B cell (primary cell): Measurements from ENCODE around the gene FXYD3.

Source experiments
- CTCF ChIP-seq: fragments of 200-600 bp; IDR thresholded peaks from one replicate; pipeline ENCODE4 v1.8.0; 2022; ENCODE audit warnings: antibody characterized with exemption, mild to moderate bottlenecking
- EZH2 ChIP-seq: IDR thresholded peaks from 2 replicates; pipeline ENCODE4 v1.6.1; 2012; ENCODE audit warnings: borderline replicate concordance, low read depth, mild to moderate bottlenecking, moderate library complexity, low read length; ENCODE audit not compliant: insufficient read depth, poor library complexity, severe bottlenecking

DNA sequence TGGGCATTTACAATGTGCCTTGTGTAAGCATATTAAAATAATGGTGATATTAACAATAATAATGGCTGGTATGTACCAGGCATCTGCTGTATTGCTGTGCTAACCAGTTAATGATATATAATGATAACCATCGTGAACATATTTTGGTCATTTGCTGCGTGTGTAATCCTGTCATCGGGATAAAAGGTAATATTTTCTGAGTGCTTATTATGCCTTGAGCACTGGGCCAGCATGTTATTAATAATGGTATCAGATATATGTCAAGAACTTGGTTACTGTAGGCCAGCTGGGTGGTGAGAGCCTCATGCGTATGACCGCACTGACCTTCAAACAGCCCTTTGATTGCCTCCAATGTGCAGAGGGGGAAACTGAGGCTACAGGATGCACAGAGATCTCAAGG lies 22.2 kb upstream of the FXYD3 start:
- TF ChIP-seq EZH2 (no peak), CTCF (no peak)
